Hepatocyte (in vitro differentiated cells): ENCODE measurements around the gene DPYD. TPM values are rescaled to one million over a fixed set of nuclear protein-coding genes. Genes with fewer than 3 reads are reported as not detected.

Experiments used
- DNase-seq: peaks from one replicate; pipeline ENCODE4 v3.0.0-alpha.2; 2016; ENCODE audit warnings: low spot score
- H2AFZ ChIP-seq: fragments of 200-600 bp; sonication (generic); 2 replicates; pipeline ENCODE4 v1.6.0; 2016; ENCODE audit warnings: antibody characterized with exemption, mild to moderate bottlenecking
- H3K27ac ChIP-seq: fragments of 200-600 bp; sonication (generic); 2 replicates; pipeline ENCODE4 v1.5.1; 2016; ENCODE audit warnings: mild to moderate bottlenecking
- H3K27me3 ChIP-seq: fragments of 200-600 bp; sonication (generic); 2 replicates; pipeline ENCODE4 v1.6.1; 2016
- H3K36me3 ChIP-seq: fragments of 200-600 bp; sonication (generic); replicated peaks from 2 replicates; pipeline ENCODE4 v1.5.1; 2016; ENCODE audit warnings: low read depth; ENCODE audit not compliant: insufficient read depth
- H3K4me1 ChIP-seq: fragments of 200-600 bp; sonication (generic); 2 replicates; pipeline ENCODE4 v1.5.1; 2016; ENCODE audit warnings: mild to moderate bottlenecking, moderate library complexity; ENCODE audit not compliant: insufficient read depth
- H3K4me2 ChIP-seq: fragments of 200-600 bp; sonication (generic); 2 replicates; pipeline ENCODE4 v1.6.0; 2016
- H3K4me3 ChIP-seq: fragments of 200-600 bp; sonication (generic); 2 replicates; pipeline ENCODE4 v1.5.1; 2016; ENCODE audit warnings: mild to moderate bottlenecking
- H3K79me2 ChIP-seq: fragments of 200-600 bp; sonication (generic); 2 replicates; pipeline ENCODE4 v1.6.0; 2017; ENCODE audit warnings: mild to moderate bottlenecking
- H3K9me2 ChIP-seq: fragments of 200-600 bp; sonication (generic); replicated peaks from 2 replicates; pipeline ENCODE4 v1.6.0; 2017; ENCODE audit warnings: mild to moderate bottlenecking; ENCODE audit not compliant: insufficient read depth
- H3K9me3 ChIP-seq: fragments of 200-600 bp; sonication (generic); 2 replicates; pipeline ENCODE4 v1.5.1; 2016; ENCODE audit warnings: low read depth, mild to moderate bottlenecking
- H4K20me1 ChIP-seq: fragments of 200-600 bp; sonication (generic); 2 replicates; pipeline ENCODE4 v1.6.0; 2016; ENCODE audit warnings: mild to moderate bottlenecking; ENCODE audit not compliant: insufficient read depth, poor library complexity, severe bottlenecking
- EZH2 ChIP-seq: fragments of 200-600 bp; sonication (generic); IDR thresholded peaks from 2 replicates; pipeline ENCODE4 v1.6.1; 2016; ENCODE audit warnings: antibody characterized with exemption, mild to moderate bottlenecking, borderline replicate concordance
- EZH2phosphoT487 ChIP-seq: fragments of 200-600 bp; sonication (generic); IDR thresholded peaks from one replicate; pipeline ENCODE4 v1.6.1; 2018; ENCODE audit warnings: antibody characterized with exemption, mild to moderate bottlenecking, low read depth, moderate library complexity; ENCODE audit not compliant: unreplicated experiment, severe bottlenecking
- WGBS: methylation state at CpG from one replicate; pipeline ENCODE4 v1.1.6; 2016; ENCODE audit warnings: low lambda C conversion rate; ENCODE audit errors: missing lambda C conversion rate; 5-methylcytosine and 5-hydroxymethylcytosine counted together
- polyA plus RNA-seq: library from polyadenylated mRNA; unstranded; fragments of >200 nt; fragmentation: Nextera tagmentation; extraction: Ambion mirVana; gene quantifications from 2 replicates; pipeline ENCODE4 v1.2.1, GENCODE V29; 2016
- total RNA-seq: library from RNA; depleted of rRNA; stranded (reverse); fragments of >200 nt; gene quantifications from 2 replicates; pipeline ENCODE4 v1.2.3, GENCODE V29; 2014
- TF ChIP-seq, protein P1 (sequence below): fragments of 200-600 bp; sonication (generic); IDR thresholded peaks from 2 replicates; pipeline ENCODE4 v1.5.1; 2016; ENCODE audit warnings: antibody characterized with exemption, mild to moderate bottlenecking; ENCODE audit not compliant: poor library complexity

Gene DPYD
- total and polyA plus RNA-seq, 2 experiments from 2014 or later = 7.5 to 21.8 TPM

DNA sequence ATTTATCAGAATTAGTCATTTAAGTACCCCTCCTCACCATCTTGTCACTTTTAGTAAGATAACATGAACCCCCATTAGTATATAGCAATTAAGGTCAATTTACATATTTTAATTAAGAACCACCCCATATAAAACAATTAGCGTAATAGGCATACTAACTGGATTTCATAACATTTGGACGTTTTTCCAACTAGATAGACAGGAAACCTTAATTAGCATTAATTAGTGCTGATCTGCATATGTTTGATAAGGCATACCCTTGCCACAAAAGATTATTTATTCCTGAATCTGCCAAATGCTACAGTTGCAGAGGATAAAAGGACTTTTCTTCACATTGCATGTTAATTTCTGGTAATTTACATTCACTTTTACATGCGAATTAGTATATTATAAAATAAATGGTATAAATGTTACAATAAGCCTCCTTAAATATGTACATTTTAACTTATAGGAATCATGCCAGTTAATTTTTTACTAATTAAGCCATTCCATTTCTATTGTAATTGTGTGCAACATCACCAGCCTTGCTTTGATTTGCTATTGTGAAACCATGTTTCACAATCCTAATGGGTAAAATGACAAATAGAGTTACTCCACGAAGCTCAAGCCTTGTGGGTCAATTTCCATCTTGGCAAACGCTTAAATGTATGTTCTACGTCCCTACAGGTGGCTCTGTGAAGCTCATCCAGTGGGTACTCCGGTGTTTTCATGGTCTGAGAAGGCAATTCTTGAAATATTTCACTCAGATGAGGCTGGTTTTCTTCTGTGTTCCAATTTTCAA lies 469.6 kb downstream of the DPYD start:
- H3K36me3 ChIP-seq = no peaks in the 10 kb centered on the region
- no peaks in the 10 kb centered on the region for H3K9me3 ChIP-seq
- H3K4me1 ChIP-seq = no peaks in the 10 kb centered on the region
- no peak for DNase-seq
- TF ChIP-seq EZH2phosphoT487 = no peak
- TF ChIP-seq, protein P1, sequence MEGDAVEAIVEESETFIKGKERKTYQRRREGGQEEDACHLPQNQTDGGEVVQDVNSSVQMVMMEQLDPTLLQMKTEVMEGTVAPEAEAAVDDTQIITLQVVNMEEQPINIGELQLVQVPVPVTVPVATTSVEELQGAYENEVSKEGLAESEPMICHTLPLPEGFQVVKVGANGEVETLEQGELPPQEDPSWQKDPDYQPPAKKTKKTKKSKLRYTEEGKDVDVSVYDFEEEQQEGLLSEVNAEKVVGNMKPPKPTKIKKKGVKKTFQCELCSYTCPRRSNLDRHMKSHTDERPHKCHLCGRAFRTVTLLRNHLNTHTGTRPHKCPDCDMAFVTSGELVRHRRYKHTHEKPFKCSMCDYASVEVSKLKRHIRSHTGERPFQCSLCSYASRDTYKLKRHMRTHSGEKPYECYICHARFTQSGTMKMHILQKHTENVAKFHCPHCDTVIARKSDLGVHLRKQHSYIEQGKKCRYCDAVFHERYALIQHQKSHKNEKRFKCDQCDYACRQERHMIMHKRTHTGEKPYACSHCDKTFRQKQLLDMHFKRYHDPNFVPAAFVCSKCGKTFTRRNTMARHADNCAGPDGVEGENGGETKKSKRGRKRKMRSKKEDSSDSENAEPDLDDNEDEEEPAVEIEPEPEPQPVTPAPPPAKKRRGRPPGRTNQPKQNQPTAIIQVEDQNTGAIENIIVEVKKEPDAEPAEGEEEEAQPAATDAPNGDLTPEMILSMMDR = no peak
- TF ChIP-seq EZH2 = no peak
- WGBS = 87% methylated on average over 7 of the region's 7 CpGs
- no peaks in the 10 kb centered on the region for H3K79me2 ChIP-seq
- no peak overlapping the region for H3K4me2 ChIP-seq
- no peaks in the 10 kb centered on the region for H4K20me1 ChIP-seq
- H3K4me3 ChIP-seq = no peak overlapping the region
- H3K27me3 ChIP-seq = no peaks in the 10 kb centered on the region
- H3K27ac ChIP-seq = no peak overlapping the region
- no peaks in the 10 kb centered on the region for H3K9me2 ChIP-seq
- H2AFZ ChIP-seq = no peak overlapping the region

DNA sequence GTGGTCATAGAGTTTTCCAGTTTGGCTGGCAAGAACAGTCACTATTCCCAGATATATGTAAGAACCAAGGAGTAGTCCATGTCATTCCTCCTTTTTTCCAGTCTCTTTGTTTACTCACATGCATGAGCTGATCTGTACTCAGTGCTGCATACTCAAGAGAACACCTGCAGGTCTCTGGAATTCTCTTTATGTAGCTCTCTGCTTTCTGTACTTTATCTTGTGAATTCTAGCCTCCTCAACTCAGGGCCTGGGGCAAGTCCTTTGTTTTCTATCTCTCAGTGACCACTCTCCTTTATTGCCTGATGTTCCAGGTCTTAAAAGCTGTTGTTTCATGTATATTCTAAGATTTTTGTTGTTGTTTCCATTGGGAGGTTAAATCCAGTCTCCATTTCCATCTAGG lies 478.9 kb downstream of the DPYD start:
- Histone ChIP-seq H3K4me2 (no peak overlapping the region), H3K4me3 (no peak overlapping the region), H3K27ac (no peak overlapping the region), H3K36me3 (no peaks in the 10 kb centered on the region), H3K9me3 (no peaks in the 10 kb centered on the region), H3K27me3 (no peaks in the 10 kb centered on the region), H3K4me1 (no peaks in the 10 kb centered on the region), H4K20me1 (no peaks in the 10 kb centered on the region), H2AFZ (no peak overlapping the region), H3K79me2 (no peaks in the 10 kb centered on the region), H3K9me2 (no peaks in the 10 kb centered on the region)
- no peak for DNase-seq
- TF ChIP-seq EZH2 (no peak), EZH2phosphoT487 (no peak)
- TF ChIP-seq, protein P1 = no peak

DNA sequence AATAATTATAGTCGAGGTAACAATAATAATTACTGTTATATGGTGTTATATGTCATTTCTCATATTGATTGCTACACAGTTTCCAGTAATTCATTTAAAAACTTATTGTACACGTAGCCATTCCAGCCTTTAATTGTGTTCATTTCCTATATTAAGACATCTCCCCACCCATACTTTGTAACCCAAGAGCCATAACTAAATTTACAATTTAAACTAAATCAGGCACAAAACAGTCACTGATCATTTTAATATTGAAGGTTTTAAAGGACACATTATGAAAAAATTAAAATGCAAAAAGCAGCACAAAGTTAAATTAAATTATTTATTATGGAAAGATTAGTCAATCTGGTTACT lies 487.0 kb downstream of the DPYD start:
- TF ChIP-seq, protein P1 = no peak
- TF ChIP-seq EZH2phosphoT487 (no peak), EZH2 (no peak)
- H3K4me2 ChIP-seq = no peak overlapping the region
- H3K27ac ChIP-seq = no peak overlapping the region

More for the DNA sequence above, 487.0 kb downstream of the DPYD start:
- DNase-seq = no peak
- Histone ChIP-seq H4K20me1 (no peaks in the 10 kb centered on the region), H3K9me3 (no peaks in the 10 kb centered on the region), H3K79me2 (no peaks in the 10 kb centered on the region), H2AFZ (no peak overlapping the region), H3K4me1 (no peaks in the 10 kb centered on the region), H3K27me3 (no peaks in the 10 kb centered on the region), H3K4me3 (no peak overlapping the region), H3K9me2 (no peaks in the 10 kb centered on the region), H3K36me3 (no peaks in the 10 kb centered on the region)
- 60% methylated on average over 2 of the region's 2 CpGs for WGBS
